CD14-positive monocyte (primary cell): ENCODE results near the gene EGF. TPM values are rescaled to one million over a fixed set of nuclear protein-coding genes. Genes with fewer than 3 reads are reported as not detected.

Experiments
- DNase-seq, 3 donors: peaks; one replicate each; pipeline ENCODE4 v3.0.0-alpha.2; 2011 to 2022
- H2AFZ ChIP-seq: 2 replicates; pipeline ENCODE4 v1.6.0; 2012; ENCODE audit warnings: mild to moderate bottlenecking, low read depth, low read length, inconsistent platforms; ENCODE audit not compliant: insufficient read depth, poor library complexity, severe bottlenecking
- H3K27ac ChIP-seq, 2 donors: 1 replicate in 1 of 2; 2 replicates in 1 of 2; pipeline ENCODE4 v1.5.1; 2012 to 2013; ENCODE audit warnings: low read length in 2 of 2, control low read depth in 1 of 2, inconsistent platforms in 1 of 2, low read depth in 1 of 2, mild to moderate bottlenecking in 1 of 2
- H3K27me3 ChIP-seq, 2 donors: one replicate each; pipeline versions ENCODE4 v1.6.0 to v1.6.1; 2011 to 2013; ENCODE audit warnings: low read length in 2 of 2; ENCODE audit not compliant: control insufficient read depth in 2 of 2, insufficient read depth in 2 of 2
- H3K36me3 ChIP-seq, 2 donors: replicated peaks in 1 of 2; 1 replicate in 1 of 2; 2 replicates in 1 of 2; pipeline versions ENCODE4 v1.5.1 to v1.6.1; 2012 to 2013; ENCODE audit warnings: low read length in 2 of 2, control low read depth in 1 of 2, inconsistent platforms in 1 of 2, mild to moderate bottlenecking in 1 of 2; ENCODE audit not compliant: insufficient read depth in 2 of 2, control insufficient read depth in 1 of 2
- H3K4me1 ChIP-seq, 2 donors: 1 replicate in 1 of 2; 2 replicates in 1 of 2; pipeline versions ENCODE4 v1.5.1 to v1.6.1; 2012 to 2013; ENCODE audit warnings: low read length in 2 of 2, control low read depth in 1 of 2, inconsistent platforms in 1 of 2, mild to moderate bottlenecking in 1 of 2, moderate library complexity in 1 of 2; ENCODE audit not compliant: insufficient read depth in 2 of 2, control insufficient read depth in 1 of 2
- H3K4me2 ChIP-seq: replicated peaks from 2 replicates; pipeline ENCODE3; 2012; ENCODE audit warnings: low read length, moderate library complexity, mild to moderate bottlenecking; ENCODE audit not compliant: poor library complexity, severe bottlenecking; ENCODE audit errors: extremely low read depth
- H3K4me3 ChIP-seq, 3 experiments: fragments of 200-600 bp in 1 of 3; sonication (generic) in 1 of 3; replicated peaks in 1 of 3; 1 replicate in 2 of 3; 2 replicates in 1 of 3; pipeline ENCODE4 v1.5.1; 2011 to 2013; ENCODE audit warnings: low read length in 3 of 3, mild to moderate bottlenecking in 3 of 3, control low read depth in 2 of 3, low read depth in 2 of 3, inconsistent platforms in 1 of 3, moderate library complexity in 1 of 3
- H3K79me2 ChIP-seq: 2 replicates; pipeline ENCODE4 v1.6.0; 2012; ENCODE audit warnings: mild to moderate bottlenecking, control low read depth, inconsistent platforms, low read length, moderate library complexity; ENCODE audit not compliant: insufficient read depth
- H3K9ac ChIP-seq: 2 replicates; pipeline ENCODE4 v1.6.0; 2017; ENCODE audit warnings: low read length, mild to moderate bottlenecking; ENCODE audit not compliant: insufficient read depth, poor library complexity, severe bottlenecking
- H3K9me3 ChIP-seq, 2 donors: replicated peaks in 1 of 2; 1 replicate in 1 of 2; 2 replicates in 1 of 2; pipeline versions ENCODE4 v1.5.1 to v1.6.1; 2012 to 2013; ENCODE audit warnings: low read length in 2 of 2, control low read depth in 1 of 2; ENCODE audit not compliant: control insufficient read depth in 1 of 2, insufficient read depth in 1 of 2
- H4K20me1 ChIP-seq: 2 replicates; pipeline ENCODE4 v1.6.0; 2012; ENCODE audit warnings: mild to moderate bottlenecking, low read length, control low read depth, moderate library complexity; ENCODE audit not compliant: insufficient read depth
- H3K27ac Mint-ChIP-seq, 7 donors: one replicate each; pipeline ENCODE4 v1.8.0; 2020; ENCODE audit warnings: mild to moderate bottlenecking in 7 of 7, mixed read lengths in 7 of 7, moderate library complexity in 6 of 7, inconsistent platforms in 2 of 7
- H3K27me3 Mint-ChIP-seq, 3 donors: one replicate each; pipeline ENCODE4 v1.8.0; 2021 to 2022; ENCODE audit warnings: low read depth in 3 of 3, mild to moderate bottlenecking in 3 of 3, mixed read lengths in 3 of 3, moderate library complexity in 3 of 3, inconsistent platforms in 1 of 3
- H3K36me3 Mint-ChIP-seq, 2 donors: one replicate each; pipeline ENCODE4 v1.8.0; 2020; ENCODE audit warnings: mixed read lengths in 2 of 2, inconsistent platforms in 1 of 2, mild to moderate bottlenecking in 1 of 2
- H3K4me1 Mint-ChIP-seq: one replicate; pipeline ENCODE4 v1.8.0; 2020; ENCODE audit warnings: mild to moderate bottlenecking, mixed read lengths
- H3K4me3 Mint-ChIP-seq, 2 donors: one replicate each; pipeline ENCODE4 v1.8.0; 2020; ENCODE audit warnings: mild to moderate bottlenecking in 2 of 2, mixed read lengths in 2 of 2, moderate library complexity in 1 of 2
- H3K9me3 Mint-ChIP-seq, 7 donors: one replicate each; pipeline ENCODE4 v1.8.0; 2020 to 2022; ENCODE audit warnings: mixed read lengths in 7 of 7, mild to moderate bottlenecking in 6 of 7, moderate library complexity in 6 of 7, inconsistent platforms in 2 of 7
- WGBS: methylation state at CpG from one replicate; pipeline ENCODE4 v1.1.5; 2013; ENCODE audit warnings: missing lambda C conversion rate; ENCODE audit not compliant: insufficient coverage; 5-methylcytosine and 5-hydroxymethylcytosine counted together
- intact Hi-C, 2 donors: fragments of 100-400 bp; cut with micrococcal nuclease; formaldehyde crosslinking; loops; one replicate each; pipeline versions ENCODE4 v1.15.0 to v1.15.1; 2023
- polyA plus RNA-seq, 3 donors: library from polyadenylated mRNA; depleted of rRNA in 1 of 3; unstranded in 2 of 3; stranded (reverse) in 1 of 3; fragments of 300-500 nt in 2 of 3; fragments of >200 nt in 1 of 3; fragmentation: Illumina TruSeq in 2 of 3; gene quantifications; 1 replicate in 2 of 3; 2 replicates in 1 of 3; pipeline ENCODE4 v1.2.3, GENCODE V29; 2012 to 2021
- TF ChIP-seq, protein P1 (sequence below): fragments of 200-600 bp; IDR thresholded peaks from one replicate; pipeline ENCODE4 v1.8.0; 2022; ENCODE audit warnings: antibody characterized with exemption, mild to moderate bottlenecking

EGF gene
- polyA plus RNA-seq, 3 donors = 0.17 to 4.8 TPM; not detected in 1

- Histone ChIP-seq H3K4me1 (no peaks in the 10 kb centered on the region), H3K9me3 (no peaks in the 10 kb centered on the region), H3K27ac (no peak overlapping the region), H3K79me2 (no peaks in the 10 kb centered on the region), H4K20me1 (no peaks in the 10 kb centered on the region), H3K36me3 (no peaks in the 10 kb centered on the region), H3K27me3 (peaks cover 10 to 26% of the 10 kb centered on the region in 2 donors), H3K9ac (no peak overlapping the region), H2AFZ (no peak overlapping the region), H3K4me2 (no peak overlapping the region), H3K4me3 (no peak overlapping the region)
- peaks cover 0 to 7% (median 4%) of the 10 kb centered on the region in 7 donors for H3K9me3 Mint-ChIP-seq
- H3K27me3 Mint-ChIP-seq = peaks cover 13 to 26% (median 26%) of the 10 kb centered on the region in 3 donors
- DNase-seq = no peak
- H3K36me3 Mint-ChIP-seq = peaks cover 0 to 3% of the 10 kb centered on the region in 2 donors
- TF ChIP-seq, protein P1, sequence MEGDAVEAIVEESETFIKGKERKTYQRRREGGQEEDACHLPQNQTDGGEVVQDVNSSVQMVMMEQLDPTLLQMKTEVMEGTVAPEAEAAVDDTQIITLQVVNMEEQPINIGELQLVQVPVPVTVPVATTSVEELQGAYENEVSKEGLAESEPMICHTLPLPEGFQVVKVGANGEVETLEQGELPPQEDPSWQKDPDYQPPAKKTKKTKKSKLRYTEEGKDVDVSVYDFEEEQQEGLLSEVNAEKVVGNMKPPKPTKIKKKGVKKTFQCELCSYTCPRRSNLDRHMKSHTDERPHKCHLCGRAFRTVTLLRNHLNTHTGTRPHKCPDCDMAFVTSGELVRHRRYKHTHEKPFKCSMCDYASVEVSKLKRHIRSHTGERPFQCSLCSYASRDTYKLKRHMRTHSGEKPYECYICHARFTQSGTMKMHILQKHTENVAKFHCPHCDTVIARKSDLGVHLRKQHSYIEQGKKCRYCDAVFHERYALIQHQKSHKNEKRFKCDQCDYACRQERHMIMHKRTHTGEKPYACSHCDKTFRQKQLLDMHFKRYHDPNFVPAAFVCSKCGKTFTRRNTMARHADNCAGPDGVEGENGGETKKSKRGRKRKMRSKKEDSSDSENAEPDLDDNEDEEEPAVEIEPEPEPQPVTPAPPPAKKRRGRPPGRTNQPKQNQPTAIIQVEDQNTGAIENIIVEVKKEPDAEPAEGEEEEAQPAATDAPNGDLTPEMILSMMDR = no peak
- H3K4me3 Mint-ChIP-seq = peak overlapping the region in 1 of 2 donors; percentile 42
- WGBS = 100% methylated on average over 1 of the region's 6 CpGs
- intact Hi-C loops = no loop called here
- no peaks in the 10 kb centered on the region for H3K4me1 Mint-ChIP-seq
- H3K27ac Mint-ChIP-seq = no peak overlapping the region
Measured at GRCh38 chr4:110014233-110014632, 101.5 kb downstream of the EGF start.

GRCh38 chr4:110019153-110019552 lies 106.5 kb downstream of the EGF start:
- peaks cover 31 to 53% (median 47%) of the 10 kb centered on the region in 3 donors for H3K27me3 Mint-ChIP-seq
- peaks cover 0 to 1% of the 10 kb centered on the region in 2 donors for H3K36me3 Mint-ChIP-seq
- Histone ChIP-seq H3K36me3 (no peaks in the 10 kb centered on the region), H4K20me1 (no peaks in the 10 kb centered on the region), H3K9me3 (no peaks in the 10 kb centered on the region), H2AFZ (no peak overlapping the region), H3K4me3 (no peak overlapping the region), H3K27me3 (peaks cover 29 to 36% of the 10 kb centered on the region in 2 donors), H3K9ac (no peak overlapping the region), H3K4me1 (no peaks in the 10 kb centered on the region), H3K4me2 (no peak overlapping the region), H3K79me2 (no peaks in the 10 kb centered on the region), H3K27ac (no peak overlapping the region)
- intact Hi-C loops = no loop called here
- H3K4me3 Mint-ChIP-seq = peak overlapping the region in 1 of 2 donors; percentile 37
- H3K9me3 Mint-ChIP-seq = peaks cover 0 to 9% (median 4%) of the 10 kb centered on the region in 7 donors
- TF ChIP-seq, protein P1 = no peak
- no peak for DNase-seq
- H3K27ac Mint-ChIP-seq = no peak overlapping the region
- H3K4me1 Mint-ChIP-seq = peaks cover 4% of the 10 kb centered on the region
- no CpG with 5 or more reads among the region's 3 CpGs for WGBS
